NCI-H2081 (cell line): Measurements from ENCODE around the gene CCDC47.
"Not testable (repeated sequence)": the region's sequence is repeated elsewhere in the genome, so short reads cannot be mapped to it uniquely, and the experiment has no call there.

Source experiments
- DNase-seq, 2 experiments: peaks; one replicate each; lab custom pipeline; 2025; lab: John Stamatoyannopoulos, UW

Gene CCDC47

DNA sequence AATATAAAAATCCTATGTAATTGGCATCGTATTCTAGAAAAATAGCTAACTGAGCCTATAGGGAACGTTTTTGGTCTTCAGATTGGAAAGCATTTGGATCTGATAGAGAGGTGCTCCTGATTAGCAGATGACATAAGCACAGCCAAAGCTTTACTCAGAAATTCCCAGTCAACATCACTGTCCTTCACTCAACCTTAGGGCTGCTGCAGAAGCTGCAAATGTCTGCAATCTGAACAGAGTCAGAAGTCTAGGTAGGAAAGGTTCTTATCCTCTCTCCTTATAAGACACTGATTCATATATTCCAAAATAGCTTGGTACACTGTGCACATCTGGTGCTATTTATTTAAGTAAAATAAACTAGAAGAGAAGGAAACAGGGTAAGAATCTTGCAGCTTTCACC is 51.0 kb downstream of the CCDC47 start:
- no peak for DNase-seq

DNA sequence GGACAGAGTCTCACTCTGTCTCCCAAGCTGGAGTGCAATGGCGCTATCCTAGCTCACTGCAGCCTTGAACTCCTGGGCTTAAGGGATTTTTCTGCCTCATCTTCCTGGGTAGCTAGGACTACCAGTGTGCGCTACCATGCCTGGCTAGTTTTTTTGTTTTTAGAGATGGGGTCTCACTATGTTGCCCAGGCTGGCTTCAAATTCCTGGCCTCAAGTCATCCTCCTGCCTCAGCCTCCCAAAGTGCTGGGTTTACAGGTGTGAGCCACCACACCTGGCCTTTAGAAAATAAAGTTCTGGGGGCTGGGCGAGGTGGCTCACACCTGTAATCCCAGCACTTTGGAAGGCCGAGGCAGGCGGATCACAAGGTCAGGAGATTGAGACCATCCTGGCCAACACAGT is 53.2 kb downstream of the CCDC47 start:
- not testable (repeated sequence) for DNase-seq

DNA sequence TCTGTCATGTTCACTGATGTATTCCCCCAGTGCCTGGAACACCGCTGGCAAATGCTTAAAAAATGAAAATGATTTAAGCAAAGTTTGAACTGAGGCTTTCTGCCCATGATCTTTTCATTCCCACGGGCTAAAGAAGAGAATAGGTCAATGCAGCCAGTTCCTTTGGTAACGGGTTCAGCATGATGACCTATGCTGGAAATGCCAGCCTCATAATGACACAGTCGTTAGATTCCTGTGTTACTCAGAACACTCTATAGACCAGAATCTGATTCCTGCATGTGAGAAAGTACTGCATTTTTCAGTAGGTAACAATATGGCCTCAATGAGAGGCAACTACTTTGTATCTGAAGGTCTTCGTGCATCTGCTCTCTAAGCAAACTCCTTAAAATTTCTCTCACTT is 54.4 kb downstream of the CCDC47 start:
- DNase-seq: no peak

DNA sequence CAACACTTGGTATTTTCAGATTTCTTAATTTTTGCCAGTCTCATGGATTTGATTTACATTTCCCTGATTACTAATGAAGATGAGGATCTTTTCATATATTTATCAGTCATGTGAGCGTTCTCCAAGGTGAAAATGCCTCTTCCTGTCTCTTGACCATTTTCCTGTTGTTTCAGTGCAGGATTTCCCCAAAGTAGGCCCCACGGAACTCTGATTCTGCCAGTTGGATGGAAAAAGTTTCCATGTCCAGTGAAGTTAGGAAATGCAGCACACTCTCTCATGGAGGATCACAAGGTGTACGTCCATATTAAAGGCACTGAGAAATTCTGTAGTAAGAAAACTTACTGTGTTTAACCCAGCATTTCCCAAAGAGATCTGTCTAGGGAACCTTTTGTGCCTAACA is 57.0 kb downstream of the CCDC47 start:
- no peak for DNase-seq

DNA sequence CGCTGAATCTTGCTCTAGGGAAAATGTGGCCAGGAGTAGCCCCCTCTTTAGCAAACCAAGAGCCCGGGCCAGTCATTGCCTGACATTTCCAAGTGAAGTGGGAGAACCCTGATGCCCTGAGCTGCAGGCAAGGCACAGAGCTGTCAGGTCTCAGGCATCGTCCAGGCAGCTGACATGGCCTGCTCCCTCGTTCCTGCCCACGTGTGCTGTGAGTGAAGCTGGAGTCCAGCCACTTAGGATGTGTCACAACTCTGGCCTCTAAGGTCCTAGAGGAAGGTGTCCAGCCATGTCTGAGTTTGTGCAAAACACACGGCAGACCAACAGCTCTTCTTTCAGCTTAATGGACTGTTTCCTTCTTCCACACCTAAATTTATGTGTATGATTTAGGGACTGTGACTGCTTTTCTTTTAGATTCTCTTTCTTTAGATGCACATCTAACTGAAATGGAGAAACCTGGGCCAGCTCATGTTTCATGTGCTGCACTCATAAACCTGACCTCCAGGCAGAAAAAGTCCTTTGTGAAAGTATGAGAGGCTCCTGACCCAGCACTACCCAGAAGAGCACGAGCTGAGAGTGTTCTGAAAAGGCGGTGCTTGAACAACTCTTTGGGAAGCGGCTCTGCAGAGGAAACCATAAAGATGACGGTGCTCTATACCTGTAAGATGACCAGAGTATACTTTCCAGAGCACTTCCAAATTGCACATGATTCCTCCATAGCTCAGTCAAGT is 58.7 kb downstream of the CCDC47 start:
- no peak for DNase-seq

DNA sequence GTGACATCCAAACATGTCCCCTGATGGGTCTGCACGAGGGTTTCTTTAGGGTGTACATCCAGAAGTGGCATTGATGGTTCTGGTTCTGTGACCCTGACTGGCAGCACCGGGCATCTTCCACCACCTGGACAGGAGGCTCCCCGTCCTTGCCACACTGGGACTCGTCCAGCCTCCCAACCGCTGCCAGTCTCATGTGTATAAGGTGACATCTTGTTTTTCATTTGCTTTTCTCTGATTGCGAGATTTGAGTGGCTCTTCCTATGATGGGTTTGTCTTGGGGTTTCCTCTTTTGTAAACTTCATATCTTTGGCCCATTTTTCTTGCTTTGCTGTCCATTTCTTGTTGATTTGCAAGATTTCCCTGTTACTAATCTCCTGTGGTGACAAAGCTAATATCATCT is 64.3 kb downstream of the CCDC47 start:
- DNase-seq: no peak

DNA sequence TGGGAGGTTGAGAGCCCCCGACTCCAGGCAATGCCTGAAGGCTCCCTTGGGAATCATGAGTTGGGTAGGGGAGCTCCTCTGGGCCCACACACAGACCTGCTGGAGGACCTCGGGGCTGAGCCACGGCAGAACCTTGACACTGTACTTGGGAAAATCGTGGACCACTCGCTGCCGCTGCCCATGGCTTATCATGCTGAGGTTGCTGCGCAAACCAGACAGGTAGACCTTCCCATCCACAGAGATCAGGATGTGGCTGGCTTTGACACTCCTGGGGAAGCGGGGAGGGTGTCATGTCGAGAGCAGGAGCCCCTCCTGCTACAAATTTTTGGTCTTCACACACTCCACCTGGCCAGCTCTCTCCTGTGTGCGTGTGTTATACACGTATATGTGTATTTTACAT is 66.2 kb downstream of the CCDC47 start:
- no peak for DNase-seq

- no peak for DNase-seq
These were observed 66.9 kb downstream of the CCDC47 start for GRCh38 chr17:63706336-63707082.

GRCh38 chr17:63705657-63706056 is 67.7 kb downstream of the CCDC47 start:
- no peak for DNase-seq

DNA sequence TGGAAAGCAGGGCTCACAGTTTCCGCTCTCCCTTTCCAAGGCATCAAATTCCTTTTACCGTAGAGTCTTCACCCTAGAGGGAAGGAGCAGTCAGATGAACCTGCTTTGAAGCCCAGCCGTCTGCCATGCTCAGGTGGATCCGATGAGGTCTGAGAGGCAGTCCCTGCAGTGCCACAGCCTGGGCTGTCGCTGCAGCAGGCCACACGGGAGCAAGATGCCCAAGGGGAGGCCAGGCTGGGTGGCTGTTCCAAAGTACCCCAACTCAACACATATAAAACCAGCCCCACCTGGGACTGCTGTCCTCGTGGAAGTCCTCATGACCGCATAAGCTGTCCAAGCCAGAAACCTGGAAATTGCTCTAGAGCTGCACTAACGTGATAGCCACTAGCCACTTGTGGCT is 68.6 kb downstream of the CCDC47 start:
- no peak for DNase-seq

DNA sequence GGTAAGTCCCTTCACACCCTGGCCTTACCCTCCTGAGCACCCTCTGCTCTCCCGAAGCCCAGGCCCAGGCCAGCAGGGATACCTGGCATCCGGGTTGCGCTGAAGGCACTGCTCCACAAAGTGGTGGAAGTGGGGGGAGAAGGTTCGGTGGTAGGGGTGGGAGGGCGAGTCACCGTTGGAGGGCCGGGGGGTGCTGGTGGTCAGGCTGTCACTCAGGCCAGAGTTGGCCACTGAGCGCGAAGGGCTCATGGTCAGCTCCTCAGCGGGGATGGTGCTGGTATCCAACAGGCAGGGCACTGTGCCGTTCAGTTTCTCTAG is 69.2 kb downstream of the CCDC47 start:
- no peak for DNase-seq

- DNase-seq: no peak
These were observed 69.7 kb downstream of the CCDC47 start for GRCh38 chr17:63703556-63704258.

DNA sequence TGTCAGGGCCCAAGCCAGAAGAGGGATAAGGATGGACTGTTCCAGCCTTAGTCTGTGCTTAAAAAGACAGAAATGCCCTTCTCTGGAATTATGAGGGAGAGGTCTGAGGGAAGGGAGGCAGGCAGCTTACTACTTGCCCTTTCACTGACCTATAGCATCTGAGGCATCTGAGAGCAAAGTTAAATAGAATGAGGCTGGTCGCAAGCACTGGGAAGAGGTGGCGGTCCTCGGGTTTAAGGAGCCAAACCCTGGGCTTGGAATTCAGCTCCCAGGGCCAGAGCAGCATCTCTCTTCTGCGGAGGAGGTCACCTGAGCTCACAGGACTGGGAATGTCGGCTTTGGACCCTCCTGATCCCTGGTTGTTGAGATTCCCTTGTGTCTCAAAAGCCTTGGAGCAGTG is 70.4 kb downstream of the CCDC47 start:
- no peak for DNase-seq

DNA sequence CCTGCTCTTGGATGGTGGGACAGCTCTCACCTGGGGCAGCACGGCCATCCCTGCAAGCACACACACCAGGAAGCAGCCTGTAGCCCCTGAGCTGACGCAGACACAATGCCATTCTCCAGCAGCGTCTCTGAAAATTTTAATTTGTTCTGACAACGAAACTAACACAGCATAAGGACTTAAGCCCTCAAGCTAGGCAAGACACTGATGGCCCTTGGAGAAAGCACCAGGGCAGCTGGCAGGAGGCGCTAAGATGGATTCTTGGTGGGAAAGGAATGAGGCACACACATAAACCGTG is 70.7 kb downstream of the CCDC47 start:
- DNase-seq: no peak

GRCh38 chr17:63701868-63702720 is 71.3 kb downstream of the CCDC47 start:
- peak in 1 of 2 experiments; percentile 34 for DNase-seq

DNA sequence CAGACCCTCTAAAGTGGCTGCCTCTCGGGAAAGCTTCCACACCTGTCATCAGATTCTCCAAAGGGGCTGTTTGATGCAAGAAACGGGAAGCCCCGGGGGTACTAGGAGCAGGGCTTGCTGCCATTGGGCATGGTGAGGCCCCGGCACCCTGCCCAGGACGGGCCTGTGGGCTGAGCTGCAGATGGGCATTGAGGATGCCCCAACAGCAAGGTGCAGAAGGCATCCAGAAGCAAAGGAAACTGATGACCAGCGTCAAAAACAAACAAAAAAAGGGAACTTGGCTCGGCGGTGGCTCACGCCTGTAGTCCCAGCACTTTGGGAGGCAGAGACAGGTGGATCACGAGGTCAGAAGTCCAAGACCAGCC is 72.0 kb downstream of the CCDC47 start:
- no peak for DNase-seq

- peak in 1 of 2 experiments; percentile 23 for DNase-seq
These were observed 72.6 kb downstream of the CCDC47 start for GRCh38 chr17:63700528-63701455.

DNA sequence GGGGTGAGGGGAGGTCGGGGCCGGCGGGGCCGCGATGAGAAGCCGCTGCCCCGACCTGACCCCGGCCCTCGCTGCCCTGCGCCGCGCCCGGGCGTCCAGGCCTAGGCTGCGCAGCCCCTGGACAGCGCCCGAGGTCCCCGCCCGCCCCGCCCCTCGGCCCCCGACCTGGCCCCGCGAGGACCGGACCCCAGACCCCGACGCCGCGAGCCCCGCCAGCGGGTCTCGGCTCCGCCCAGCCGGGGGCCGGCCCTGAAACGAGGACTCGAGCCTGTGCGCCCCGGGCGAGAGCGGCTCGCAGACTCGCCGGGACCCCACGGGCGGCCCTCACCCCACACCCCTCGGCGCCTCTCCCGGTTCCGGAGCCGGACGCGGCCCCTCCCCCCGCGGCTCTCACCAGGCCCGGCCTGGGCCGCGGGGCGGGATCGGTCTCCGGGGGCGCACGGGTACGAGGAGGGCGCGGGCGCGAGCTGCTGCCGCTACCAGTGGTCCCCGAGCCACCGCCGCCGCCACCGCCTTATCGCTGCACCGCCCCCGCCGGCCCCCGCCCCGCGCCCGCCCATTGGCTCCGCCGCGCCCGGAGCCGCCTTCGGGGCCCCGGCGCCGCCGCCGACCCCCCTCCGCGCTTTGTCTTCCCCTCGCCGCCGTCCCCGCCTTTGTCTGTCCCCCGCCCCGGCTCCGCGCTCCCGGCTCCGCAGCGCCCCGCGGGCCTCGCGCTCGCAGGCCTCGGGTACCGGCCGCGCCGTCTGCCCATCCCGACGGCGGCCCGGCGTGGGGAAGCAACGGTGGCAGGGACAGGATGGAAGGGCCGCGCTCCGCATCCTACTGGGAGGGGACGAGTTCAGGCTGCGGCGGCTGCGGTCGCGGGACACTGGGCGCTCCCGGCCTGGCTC is 73.5 kb downstream of the CCDC47 start, which contains the start of gene LIMD2:
Gene LIMD2 (minus strand): TSS at position 488 of the 890 bp plus-strand sequence. CDS start 827 bp downstream, outside the sequence.
- peak; percentile 75 to 77 for DNase-seq

DNA sequence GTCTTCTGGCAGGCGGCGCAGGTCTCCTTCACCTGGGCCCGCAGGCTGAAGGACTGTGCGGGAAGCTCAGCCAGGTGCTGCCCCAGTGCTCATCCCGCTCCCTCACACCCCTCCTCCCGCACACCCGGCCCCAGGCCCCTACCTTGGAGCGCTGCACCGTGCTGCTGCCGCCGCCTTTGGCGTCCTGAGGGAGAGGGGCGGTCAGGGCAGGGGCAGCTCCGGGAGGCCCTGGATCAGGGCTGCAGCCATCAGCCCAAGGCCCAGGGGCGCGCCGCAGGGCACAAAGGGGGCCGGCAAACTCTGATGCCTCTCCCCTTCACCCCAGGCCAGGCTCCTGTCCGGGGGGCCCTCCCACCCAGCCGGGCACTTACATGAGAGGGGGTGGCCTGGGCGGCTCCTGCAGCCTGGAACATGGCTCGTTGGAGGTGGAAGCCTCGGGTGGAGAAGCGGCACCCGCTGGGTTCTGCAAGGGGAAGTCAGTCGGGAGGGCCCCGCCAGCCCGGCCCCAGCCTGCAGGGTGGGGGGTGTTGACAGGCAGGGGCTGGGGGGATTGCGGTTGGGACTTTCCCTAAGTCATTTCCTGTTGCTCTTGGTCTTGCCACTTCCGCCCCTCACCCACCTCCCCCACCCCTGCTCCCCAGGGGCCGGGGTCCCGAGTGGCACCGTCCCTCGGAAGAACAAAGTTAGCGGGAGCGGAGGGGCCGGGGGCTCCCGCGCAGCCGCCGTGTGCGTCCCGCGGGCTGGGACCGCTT is 74.3 kb downstream of the CCDC47 start:
- DNase-seq: peak; percentile 25 to 29
